GM21619 (cell line): Measurements from ENCODE around the gene RBM19.
"Not testable (repeated sequence)": the region's sequence is repeated elsewhere in the genome, so short reads cannot be mapped to it uniquely, and the experiment has no call there.

ENCODE experiments used
- ATAC-seq: cut with Tn5 transposase; IDR thresholded peaks from one replicate; pipeline ENCODE4 v1.9.1; 2021; ENCODE audit not compliant: unreplicated experiment

Gene RBM19

DNA sequence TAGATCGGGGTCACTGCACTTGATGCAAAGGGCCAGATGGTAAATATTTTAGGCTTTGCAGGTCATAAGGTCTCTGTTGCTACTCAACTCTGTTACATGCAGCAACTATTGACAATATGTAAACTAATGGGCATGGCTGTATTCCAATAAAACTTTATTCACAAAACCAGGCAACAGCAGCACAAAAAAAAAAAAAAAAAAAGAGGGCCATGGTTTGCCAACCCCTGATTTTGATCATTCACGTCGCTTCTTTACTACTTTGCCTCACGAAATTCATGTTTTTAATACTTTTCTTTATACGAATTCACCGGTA, 152.9 kb downstream of the RBM19 start:
- no peak for ATAC-seq

DNA sequence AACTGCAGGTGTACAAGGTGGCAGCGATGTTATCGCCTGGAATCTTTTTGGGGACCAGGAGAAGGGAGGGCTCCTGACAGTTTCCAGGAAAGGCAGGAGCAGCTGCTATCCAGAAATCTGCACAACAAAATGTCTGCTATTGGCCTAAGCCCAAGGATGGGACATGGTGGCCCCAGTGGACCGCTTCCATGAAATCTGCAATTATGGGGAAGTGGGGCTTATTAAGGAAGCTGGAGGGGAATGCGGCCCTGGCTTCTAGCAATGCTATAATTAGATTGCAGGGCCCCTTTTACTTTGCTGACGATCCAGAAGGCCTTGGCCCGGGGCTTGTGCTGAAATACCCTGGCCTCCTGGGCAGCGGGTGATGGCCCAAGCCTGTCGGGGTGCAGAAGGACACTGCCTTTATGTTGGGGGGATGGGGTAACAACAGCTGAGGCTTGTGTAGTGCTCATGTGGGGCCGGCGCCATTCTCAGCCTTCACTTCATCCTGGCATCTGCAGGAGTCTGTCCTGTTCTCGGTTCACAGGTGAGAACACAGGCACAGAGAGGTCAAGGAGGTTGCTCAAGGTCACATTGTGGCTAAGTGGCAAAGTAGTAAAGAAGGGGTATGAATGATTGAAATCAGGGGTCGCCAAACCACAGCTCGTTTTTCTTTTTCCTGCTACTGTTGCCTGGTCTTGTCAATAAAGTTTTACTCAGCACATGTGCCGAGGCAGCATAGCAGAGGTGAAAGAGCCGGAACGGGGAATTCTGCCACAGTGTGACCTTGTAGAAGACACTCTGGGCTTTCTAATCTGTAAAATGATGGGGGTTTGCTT, 153.5 kb downstream of the RBM19 start:
- ATAC-seq = no peak

DNA sequence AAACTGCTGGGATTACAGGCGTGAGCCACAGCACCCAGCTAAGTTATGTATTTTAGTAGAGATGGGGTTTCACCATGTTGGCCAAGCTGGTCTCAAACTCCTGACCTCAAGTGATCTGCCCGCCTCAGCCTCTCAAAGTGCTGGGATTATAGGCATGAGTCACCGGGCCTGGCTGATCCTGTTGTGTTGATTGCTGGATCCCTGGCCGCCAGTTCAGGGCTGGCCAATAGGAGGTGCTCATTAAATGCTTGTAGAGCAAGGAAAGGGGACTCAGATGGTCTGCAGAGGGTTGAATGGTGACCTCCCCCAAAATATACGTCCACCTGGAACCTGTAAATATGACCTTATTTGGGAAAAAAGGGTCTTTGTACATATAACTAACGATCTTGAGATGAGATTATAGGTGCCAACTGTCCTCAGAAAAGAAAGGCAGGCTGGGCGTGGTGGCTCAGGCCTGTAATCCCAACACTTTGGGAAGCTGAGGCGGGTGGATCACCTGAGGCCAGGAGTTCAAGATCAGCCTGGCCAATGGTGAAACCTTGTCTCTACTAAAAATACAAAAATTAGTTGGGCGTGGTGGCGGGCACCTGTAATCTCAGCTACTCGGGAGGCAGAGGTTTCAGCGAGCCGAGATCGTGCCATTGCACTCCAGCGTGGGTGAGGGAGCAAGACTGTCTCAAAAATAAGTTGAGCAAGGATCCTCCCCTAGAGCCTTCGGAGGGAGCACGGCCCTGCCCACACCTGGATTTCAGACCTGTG, 156.5 kb downstream of the RBM19 start:
- not testable (repeated sequence) for ATAC-seq

DNA sequence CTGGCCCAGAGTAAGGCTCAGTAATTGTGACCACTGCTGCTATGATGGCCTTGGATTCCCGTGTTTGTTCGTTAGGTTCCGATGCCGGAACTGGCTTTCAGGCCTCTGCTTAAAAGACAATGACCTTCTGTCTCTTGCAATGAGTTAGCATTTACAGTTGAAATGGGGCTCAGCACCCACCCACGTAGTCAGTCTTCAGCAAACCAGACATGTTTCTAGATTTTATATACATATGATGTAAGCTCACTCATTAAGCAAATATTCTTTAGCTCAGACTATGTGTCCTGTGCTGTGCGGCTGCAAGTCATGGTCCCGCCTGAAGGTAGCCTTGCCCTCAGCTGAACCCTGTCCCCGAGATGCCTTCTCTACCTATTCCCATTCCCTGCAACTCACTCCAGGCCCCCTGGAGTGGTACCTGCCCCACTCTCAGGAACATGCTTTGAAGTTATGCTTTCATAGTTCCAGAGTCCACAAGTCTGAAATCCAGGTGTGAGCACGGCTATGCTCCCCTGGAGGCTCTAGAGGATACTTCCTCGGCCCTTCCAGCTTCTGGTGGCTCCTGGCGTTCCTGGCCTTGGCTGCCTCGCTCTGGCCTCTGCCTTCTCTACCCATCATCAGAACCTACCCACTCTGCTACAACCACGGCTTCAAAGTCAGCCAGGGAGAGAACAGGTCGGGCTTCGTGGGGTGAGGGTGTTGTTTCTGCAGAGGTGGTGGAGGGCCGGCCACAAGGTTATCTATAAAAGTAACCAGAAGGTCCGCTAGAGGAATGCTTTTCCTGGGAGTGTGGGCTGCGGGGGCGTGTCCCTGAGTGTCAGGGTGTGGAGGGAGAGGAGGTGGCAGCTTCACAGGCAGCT, 157.8 kb downstream of the RBM19 start:
- no peak for ATAC-seq

DNA sequence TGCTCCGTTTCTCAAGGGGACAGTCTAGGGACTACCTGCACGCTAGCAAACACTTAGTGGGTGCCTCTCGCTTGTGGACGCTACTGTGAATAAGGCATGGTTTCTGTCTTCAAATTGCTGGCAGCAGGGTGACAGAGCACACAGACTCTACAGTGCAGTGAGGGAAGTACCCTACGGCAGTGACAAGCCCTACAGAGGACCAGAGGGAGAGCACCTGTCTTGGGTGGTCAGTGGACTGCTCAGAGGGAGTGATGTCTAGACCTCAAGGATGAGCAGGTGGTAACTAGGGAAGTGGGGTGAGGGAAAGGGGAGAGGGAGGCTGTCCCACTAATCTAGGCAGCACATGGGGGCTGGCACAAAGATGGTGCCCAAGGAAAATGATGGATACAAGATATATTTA, 160.5 kb downstream of the RBM19 start:
- no peak for ATAC-seq

DNA sequence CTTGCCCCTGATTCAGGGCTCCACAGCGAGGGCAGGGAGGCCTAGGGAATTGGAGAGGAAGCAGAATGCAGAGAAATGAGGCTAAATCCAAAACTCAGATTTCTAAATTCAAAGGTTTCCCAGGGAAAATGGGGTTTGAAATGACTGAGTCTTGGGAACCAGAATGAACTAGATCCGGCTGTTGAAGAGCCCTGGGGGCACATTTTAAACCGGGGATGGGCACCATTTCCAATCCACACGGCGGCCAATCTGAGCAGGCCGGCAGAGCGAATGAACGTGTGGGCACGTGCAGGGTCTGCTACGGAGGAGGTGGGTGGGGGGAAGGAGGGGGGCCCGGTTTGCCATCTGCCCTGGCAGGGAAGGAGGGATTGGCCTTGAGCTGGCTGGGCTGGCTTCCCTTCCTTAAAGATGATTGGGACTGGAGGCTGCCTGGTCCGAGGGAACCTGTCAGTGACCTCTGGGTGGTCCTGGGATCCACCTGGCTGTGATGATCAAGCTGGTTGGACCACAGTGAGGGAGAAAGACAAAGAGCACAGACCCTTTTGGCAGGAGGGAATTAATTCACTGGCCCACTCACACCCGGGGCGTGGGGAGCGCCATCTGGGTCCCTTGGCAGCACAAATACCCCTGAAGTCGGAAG, 161.0 kb downstream of the RBM19 start:
- no peak for ATAC-seq

DNA sequence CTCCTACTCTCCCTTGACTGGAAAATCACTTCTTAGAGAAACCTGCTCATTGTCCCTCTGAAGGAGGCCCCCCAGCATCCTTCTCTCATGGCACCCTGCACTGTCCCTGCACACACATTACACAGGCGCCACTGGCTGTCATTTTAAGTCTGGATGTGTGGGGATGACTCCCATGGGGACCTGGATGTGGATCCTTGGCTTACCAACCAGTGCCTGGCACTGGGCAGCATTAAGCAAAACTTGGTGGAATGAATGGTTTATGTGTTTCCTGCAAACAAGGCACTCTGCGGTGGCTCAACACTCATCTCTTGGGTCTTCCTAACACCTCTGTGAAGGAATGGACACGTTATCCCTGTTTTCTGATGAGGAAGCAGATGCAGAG, 162.4 kb downstream of the RBM19 start:
- no peak for ATAC-seq

DNA sequence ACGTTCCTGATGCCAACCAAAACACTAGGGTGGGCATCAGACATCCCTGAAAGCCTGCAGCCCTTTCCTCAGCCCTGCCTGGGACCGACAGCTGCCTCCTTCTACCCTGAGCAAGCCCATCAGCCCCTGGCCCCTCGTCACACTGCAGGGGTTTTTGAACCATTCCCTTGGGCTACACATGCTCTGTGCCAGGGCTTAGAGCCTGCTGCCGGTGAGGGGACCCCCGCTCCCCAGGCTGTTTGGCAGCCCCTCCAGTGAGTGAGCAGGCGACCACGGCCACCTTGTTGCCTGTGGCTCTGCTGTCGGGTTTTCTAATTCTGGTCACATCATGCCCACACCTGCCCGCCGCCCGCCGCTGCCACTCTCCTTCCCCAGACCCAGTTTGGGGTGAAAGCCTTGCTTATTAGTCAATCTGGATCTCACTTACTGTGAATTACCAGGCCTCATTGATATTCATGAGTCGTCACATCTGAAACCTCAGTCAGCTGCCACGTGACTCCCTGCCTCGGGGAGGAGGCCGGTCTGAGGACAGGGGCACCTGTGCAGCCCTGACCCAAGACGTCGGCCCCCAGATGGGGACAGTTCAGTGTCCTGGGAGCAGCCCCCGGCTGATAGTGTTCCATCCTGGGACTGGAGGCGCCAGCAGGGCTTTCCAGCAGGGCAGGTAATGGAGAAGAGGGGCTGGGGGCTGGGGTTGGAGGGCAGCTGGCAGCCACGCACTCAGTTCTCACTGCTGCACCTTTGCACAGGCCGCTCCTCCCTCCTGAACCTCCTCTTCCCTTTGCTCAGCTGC, 163.0 kb downstream of the RBM19 start:
- no peak for ATAC-seq

DNA sequence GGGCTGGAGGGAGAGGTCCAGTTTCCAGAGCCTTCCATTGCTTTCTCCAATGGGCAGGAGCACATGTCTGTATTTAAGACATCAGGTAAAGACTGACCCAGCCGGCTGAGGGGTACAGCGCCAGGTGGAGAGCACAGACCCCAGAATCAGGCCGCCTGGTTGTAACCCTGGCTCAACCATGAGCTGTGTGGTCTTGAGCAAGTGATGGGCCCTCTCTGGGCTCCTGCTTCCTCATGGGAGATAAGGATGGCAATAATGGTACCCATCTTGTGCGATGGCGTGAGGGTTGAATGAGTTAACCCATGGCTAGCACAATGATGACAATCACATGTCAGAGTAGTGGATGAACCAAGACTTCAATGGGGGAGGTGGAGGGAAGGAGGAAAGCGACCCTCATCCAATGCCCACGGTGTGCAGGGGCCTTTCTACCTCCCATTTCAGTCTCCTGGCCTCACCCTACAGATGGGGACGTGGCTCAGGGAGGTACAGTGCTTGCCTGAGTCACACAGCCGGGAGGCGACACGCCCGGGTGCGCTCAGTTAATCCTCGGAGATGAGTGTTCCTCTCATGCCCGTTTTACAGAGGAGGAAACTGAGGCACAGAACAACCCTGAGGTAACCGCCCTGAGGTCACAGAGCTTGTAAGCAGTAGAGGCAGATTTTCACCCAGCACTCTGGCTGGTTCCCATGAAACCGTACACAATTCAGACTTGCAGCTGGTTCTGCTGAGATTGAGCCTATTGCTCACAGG, 163.9 kb downstream of the RBM19 start:
- no peak for ATAC-seq

DNA sequence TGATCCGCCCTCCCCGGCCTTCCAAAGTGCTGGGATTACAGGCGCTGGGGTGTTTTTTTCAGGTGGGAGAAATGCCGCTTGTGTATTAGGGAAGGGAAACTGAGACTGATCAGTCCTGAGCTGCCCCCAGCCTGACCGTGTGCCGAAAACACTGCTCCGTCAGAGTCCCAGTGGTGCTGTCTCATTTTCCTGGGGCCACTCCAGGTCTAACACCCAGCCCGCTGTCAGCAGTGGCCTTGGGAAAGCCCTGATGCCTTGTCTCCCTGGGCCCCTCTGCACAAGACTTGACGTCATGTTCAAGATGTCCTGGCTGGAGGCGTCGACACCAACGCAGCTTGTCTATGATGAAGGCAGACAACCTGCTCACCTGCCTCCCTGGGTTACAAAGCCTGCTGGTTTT, 165.9 kb downstream of the RBM19 start:
- ATAC-seq = no peak

DNA sequence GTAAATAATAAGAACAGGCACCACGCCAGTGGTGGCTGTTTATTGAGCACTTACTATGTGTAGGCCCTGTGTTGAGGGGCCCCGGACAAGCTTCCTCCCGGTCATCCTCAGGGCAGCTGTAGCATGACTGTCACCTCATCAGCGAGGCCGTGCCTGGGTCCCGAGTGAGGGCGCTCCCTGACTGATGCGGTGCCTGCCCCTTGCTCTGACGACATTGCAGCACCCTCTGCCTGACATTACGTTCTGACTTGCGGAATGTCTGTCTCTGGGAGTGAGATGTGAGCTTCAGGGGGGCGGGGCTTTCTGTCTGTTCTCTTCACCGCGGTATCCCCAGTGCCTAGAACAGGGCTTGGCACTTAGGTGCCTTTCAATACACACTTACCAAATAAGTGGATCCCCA, 167.6 kb downstream of the RBM19 start:
- no peak for ATAC-seq

DNA sequence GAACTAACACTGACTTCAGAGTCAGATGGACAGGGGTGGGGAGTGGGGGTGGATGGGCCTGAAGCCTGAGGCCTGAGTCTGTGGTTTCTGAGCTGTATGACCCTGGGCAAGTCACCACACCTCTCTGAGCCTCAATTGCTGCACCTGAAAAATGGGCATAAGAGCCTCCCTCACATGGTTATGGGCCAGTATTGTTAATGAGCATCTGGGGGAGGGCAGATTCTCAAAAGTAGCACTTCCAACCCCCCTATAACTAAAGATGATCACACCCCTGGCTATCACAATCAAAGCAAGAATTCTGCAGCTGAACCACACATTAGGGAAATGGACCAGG, 168.6 kb downstream of the RBM19 start:
- ATAC-seq = no peak

DNA sequence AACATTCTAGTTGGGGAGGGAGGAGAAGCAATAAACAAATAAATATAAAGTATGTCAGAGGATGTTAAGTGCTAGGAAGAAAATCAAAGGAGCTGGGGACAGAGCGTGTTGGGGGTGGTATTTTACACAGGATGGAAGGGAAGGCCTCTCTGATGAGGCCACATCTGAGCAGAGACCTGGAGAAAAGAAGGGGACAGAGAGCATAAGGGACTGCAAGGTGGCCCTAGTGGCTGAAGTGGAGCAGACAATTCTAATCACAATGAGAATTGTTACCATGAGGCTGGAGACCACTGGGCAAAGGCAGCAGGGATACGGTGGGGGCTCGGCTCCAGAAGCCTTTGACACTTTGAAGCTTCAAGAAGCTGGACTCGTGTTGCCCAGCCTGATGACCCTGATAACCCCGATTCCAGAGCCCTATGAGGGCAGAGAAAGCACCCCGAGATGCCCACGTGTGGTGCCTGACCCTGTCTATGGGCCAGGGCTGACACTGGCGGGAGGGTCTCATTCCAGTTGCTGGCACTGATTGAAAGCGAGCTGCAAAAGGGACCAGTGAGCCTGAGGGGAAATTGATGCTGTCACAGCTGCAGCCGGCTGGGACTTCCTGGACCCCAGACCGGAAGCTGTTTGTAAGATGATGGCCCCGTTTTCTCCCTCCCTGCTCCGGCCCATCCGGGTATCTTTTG, 169.1 kb downstream of the RBM19 start:
- no peak for ATAC-seq

DNA sequence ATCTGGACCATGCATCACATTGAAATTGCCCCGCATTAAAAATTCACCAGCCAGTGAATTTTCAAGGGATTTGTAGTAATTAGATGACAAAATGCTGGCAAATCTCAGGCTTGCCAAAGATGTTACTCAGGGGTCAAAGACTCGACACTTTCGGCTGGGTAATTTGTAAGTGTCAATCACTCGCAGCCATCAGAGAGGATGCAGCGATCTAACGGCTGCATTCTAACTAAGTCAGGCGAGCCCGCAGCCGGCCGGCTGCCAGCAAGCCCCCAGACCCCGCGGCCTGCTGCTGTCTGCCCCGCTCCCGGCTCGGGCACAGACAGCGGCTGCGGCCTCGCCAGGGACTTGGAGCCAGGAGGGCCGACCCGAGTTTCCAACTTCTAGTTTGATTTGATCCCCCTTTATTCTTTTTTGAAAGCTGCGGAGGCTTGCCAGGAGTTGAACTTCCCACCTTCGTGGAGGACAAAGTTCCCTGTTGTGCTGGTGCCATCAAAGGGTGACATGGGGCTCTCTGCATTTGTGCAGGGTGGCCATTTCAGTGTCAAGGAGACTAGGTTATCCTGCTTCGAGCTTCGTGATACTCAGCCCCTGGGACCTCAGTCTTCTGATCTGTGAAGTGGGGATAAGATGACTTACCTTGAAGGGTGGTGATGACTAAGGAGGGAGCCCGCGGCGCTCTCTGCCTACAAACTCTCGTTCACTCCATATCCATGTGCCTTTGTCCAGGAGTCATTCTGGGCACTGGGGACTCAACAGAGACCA, 169.9 kb downstream of the RBM19 start:
- ATAC-seq = no peak

DNA sequence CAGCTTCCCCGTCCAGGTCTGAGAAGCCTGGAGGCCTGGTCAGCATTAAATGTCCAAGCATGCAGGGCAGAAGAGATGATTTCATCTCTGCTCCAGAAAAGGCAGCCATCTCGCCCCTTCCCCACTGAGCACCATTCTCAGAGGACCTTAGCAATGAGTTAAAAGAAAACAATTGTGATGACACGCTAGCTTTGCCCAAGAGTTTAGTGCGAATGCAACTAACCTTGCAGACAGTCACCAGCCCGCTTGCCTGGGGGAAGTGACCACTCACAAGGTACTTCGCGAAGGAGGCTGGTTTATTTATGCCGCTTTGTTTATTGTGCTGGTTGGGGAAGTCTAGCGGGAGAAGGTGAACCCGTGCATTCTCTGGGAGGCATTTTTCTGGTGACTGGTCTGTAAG, 170.7 kb downstream of the RBM19 start:
- no peak for ATAC-seq

DNA sequence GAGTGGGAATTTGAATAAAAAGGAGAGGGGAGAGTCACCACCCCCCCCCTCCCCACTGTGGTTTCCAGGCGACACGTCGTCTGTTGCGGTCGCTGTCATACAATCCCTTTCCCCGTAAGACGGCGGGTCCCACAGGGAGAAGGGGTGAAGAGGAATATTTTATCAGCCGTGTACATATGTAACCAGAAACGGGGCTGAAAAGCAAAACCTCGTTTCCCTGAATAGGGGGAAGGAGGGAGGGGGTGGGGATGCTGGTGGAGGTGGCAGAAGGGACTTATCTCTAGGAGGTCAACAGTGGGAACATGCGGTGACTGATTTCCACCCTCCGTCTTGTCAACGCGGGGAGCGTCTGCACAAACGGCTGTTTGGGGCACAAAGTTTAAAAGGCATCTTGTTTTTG, 171.4 kb downstream of the RBM19 start:
- no peak for ATAC-seq

DNA sequence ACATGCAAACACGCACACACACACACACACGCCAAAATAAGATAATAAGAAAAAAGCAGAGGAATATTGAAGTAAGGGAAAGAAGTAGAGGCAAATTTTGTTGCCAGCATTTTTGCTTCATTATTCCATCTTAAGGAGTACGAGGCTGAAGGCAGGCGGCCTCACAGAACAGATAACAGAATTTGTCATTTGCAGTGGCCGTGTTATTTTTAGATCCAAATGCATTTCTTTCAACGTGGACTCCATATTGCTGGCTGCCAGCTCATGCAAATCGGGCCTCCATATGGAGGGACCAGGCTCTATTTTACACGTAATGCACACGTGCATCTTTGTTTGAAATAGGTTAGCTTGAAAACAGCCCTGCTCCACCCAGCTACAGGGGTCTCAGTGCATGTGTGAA, 172.9 kb downstream of the RBM19 start:
- no peak for ATAC-seq

DNA sequence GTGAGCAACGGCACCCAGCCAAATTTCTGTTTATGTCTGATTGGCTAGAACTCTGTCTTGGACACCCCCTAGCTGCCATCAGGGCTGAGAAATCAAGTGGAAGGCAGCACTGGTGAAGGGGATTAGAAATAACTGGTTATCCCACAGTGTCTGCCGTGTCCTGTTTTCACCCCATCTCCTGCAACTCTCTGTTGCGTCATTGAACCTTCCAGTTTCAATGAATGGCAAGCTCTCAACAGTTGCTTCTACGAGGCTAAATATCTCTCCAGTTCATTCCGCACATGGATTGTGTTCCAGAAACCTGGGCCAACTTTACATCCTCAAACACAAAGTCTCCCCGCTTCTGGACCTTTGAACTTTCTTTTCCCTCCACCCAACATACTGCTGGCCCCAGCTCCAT, 173.7 kb downstream of the RBM19 start:
- ATAC-seq = no peak
